Amniotic epithelial cell (primary cell): ENCODE measurements around the gene COL6A3.

Source experiments
- DNase-seq: peaks from one replicate; pipeline ENCODE4 v3.0.0-alpha.2; 2010; ENCODE audit warnings: low read depth

COL6A3 gene

GRCh38 chr2:237295889-237296480, 118.0 kb downstream of the COL6A3 start:
- DNase-seq = no peak

GRCh38 chr2:237294460-237294859, 119.5 kb downstream of the COL6A3 start:
- no peak for DNase-seq

GRCh38 chr2:237293978-237294377, 120.0 kb downstream of the COL6A3 start:
- no peak for DNase-seq

GRCh38 chr2:237291138-237291792, 122.7 kb downstream of the COL6A3 start:
- peak; percentile 99 for DNase-seq

- DNase-seq = peak; percentile 70
These were observed 123.7 kb downstream of the COL6A3 start for GRCh38 chr2:237290261-237290660.

GRCh38 chr2:237289139-237289538, 124.8 kb downstream of the COL6A3 start:
- DNase-seq = no peak

- no peak for DNase-seq
These were observed 126.1 kb downstream of the COL6A3 start for GRCh38 chr2:237287872-237288271.

GRCh38 chr2:237283131-237283928, 130.6 kb downstream of the COL6A3 start:
- DNase-seq = no peak

- no peak for DNase-seq
These were observed 131.3 kb downstream of the COL6A3 start for GRCh38 chr2:237282568-237283128.

- DNase-seq = peak; percentile 99
These were observed 132.1 kb downstream of the COL6A3 start for GRCh38 chr2:237281836-237282306.

GRCh38 chr2:237280939-237281338, 133.0 kb downstream of the COL6A3 start:
- no peak for DNase-seq

GRCh38 chr2:237280229-237280628, 133.7 kb downstream of the COL6A3 start:
- DNase-seq = peak; percentile 73

- no peak for DNase-seq
These were observed 134.8 kb downstream of the COL6A3 start for GRCh38 chr2:237279012-237279768.

- DNase-seq = no peak
These were observed 135.4 kb downstream of the COL6A3 start for GRCh38 chr2:237278568-237278967.

- no peak for DNase-seq
These were observed 137.1 kb downstream of the COL6A3 start for GRCh38 chr2:237276716-237277490.
